Stimulated activated CD8-positive, alpha-beta memory T cell treated with anti-CD3 and anti-CD28 coated beads, Interleukin-7, amount 100 ng/mL, for 48 hours (primary cell): ENCODE results near the gene RAD51B.

Source experiments
- DNase-seq, 2 donors: peaks; one replicate each; pipeline ENCODE4 v3.0.0-alpha.2; 2020; ENCODE audit warnings: low read depth in 1 of 2; ENCODE audit errors: extremely low read depth in 1 of 2

RAD51B gene

GRCh38 chr14:68574461-68574860 is 754.9 kb downstream of the RAD51B start:
- no peak for DNase-seq

DNA sequence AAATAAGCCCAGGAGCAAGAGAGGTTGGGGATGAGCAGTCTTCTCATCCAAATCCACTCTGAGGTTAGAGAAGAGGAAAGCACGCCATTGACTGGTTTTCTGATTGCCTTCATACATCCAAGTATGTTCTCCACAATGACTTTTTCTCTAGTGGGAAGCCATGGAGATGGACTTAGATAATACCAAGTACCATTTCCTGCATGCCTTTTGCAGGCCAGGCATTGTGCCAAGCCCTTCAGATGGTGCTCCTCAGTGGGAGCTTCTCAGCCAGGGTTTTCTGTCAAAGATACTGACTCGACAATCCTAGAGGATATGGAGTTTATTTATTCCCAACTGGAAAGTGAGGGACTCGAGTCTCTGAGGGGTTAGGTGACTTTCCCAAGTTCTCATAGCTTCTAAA is 755.3 kb downstream of the RAD51B start:
- DNase-seq, result no peak

GRCh38 chr14:68575426-68575825 is 755.8 kb downstream of the RAD51B start:
- DNase-seq, result no peak

GRCh38 chr14:68576031-68576430 is 756.5 kb downstream of the RAD51B start:
- DNase-seq, result no peak

DNA sequence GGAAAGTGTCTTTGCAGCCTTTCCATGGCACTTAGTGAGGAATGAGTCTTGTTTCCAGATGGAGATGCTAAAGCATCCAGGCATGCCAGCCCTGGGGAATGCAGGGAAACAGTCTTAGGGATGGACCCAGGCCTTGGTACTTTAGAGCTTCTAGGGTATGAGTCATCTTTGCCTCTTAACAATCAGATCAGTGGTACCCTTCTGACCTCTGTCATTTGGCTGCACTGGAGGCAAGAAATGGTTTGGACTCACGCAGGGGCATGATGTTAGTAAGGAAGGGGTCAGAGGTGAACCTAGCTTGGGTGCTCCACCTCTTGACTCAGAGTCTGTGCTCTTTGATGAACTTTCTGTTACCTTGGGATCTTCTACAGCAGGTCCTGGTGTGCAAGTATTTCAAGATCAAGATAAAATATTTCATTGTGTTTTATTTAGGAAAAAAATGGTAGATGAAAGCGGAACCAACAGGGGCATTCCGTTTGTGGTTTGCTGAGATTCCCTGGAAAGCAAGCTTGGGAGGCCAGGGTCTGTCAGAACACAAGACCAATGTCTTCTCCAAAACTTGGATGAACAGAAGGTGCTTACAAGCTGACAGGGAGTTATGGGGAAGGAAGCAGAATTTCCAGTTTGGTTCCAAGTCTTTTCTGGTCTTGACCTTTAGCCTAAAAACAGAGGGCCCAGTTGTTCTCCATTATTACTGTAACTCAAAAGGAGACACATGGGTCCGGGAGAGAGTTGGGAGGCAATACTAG is 757.1 kb downstream of the RAD51B start:
- no peak for DNase-seq

DNA sequence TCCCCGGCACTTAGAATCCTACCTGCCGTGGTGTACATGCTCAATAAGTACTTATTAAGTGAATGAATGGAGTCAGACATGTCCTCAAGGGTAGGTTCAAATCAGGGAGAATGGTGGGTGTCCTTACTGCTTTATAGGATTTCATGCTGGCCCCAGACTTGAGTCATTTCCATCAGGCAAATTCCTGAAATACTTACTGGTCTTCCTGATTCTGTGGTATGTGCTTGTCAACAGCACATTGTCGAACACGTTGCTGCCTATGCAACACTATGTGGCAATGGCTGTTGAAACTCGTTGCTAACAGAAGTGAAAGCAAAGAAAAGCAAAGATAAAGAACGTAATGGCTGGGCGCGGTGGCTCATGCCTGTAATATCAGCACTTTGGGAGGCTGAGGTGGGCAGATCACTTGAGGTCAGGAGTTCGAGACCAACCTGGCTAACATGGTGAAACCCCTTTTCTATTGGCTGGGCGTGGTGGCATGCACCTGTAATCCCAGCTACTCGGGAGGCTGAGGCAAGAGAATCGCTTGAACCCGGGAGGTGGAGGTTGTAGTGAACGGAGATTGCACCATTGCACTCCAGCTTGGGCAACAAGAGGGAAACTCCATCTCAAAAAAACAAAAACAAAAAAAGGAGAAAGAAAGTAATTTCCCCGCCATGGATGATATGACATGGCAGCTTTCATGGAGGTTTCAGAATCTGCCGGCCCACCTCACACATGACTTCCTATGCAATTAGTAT is 758.4 kb downstream of the RAD51B start:
- no peak for DNase-seq

- DNase-seq, result no peak
Measured at GRCh38 chr14:68578597-68578996, 759.0 kb downstream of the RAD51B start.

DNA sequence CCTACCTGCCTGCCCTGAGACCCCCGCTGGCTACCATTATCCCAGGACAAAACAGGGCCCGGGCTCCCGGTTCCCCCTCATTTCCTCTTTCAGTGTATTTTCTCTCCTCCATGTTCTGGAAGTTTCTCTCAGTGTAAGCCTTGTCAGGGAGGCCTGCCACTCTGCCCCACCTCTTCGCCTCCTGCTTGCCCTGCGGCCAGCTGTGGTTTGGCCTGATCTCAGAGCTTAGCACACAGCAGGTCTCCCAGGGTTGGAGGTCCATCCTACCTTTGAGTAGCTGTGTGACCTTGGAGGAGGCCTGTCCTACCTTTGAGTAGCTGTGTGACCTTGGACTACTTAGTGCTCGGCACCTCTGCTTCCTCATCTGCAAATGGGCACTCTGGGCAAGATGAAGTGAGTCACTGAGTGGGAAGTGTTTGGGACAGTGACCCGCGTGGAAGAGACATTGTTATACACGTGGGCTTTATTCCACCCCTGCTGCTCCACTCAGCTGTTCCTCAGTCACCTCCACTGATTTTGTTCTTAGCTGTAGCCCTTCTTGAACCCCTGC is 760.6 kb downstream of the RAD51B start:
- no peak for DNase-seq

GRCh38 chr14:68580671-68581070 is 761.1 kb downstream of the RAD51B start:
- DNase-seq, result no peak

- DNase-seq, result no peak
Measured at GRCh38 chr14:68583548-68584280, 764.1 kb downstream of the RAD51B start.

DNA sequence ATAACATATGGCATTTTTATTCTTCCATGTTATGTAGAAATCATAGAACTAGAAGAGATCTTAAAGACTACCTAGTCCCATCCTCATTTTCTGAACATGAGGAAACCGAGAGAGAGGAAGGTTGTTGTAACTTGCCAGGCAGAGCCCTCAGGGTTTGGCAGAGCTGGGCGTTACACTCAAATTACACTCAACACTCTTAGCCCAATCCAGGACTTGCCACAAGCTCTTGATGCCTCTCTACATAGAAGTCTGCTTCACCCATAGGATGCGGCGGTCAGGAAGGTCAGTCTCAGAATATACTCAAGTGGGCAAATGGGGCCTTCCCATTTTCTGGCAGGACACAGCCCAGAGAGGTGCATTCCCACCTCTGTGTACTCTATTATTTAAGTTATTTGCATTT is 765.2 kb downstream of the RAD51B start:
- no peak for DNase-seq

DNA sequence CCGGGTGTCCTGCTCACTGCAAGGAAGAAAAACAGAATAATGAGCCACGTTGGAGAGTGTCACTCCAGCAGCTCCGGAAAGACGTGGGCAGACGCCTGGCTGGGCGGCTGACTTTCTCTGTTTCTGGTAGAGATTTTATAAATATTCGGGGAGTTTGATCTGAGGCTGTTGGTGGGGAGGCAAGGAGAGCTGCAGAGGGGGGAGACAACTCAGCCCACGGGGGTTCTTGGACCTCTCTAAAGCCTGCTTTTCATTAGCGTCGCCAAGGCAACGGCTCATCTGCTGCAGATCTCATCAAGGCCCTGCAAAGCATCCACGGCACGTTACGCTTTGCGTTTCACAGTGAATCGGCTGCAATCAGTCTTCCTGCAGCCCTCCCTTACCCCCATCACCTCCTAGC is 766.1 kb downstream of the RAD51B start:
- no peak for DNase-seq

DNA sequence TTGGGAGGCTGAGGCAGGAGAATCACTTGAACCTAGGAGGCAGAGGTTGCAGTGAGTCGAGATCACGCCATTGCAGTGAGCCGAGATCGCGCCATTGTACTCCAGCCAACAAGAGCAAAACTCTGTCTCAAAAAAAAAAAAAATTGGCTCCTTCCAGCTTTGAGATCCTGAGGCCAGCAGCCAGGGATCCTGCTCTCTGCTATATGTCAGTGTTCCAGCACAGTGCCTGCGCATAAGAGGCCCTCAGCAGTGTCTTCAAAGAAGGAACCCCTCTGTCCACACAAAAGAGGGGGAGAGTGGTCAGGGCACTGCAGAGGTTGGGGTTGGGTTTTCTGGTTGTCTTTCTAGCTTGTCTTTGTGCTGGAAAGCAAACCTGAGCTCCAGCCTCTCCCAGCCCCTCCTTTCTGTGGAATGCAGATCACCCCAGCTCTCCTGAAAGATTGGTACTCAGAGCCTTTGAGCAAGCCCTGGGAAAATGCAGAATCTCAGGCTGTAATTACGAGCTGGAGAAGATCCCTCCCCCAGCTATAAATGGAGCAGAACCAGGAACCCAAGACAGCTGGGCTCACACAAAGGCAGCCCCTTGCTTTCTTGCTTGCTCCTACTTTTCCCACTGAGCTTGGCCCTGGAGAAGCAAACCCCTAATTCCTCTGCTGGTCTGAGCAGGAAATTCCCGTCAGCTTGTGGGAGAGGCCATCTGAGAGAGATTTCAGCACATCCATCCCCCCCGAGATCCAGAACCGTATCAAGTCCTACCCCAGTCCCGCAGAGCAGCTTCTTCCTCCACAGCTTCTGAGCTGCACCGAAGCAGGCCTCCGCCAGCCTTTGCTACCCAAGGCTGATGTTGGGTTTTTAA is 767.5 kb downstream of the RAD51B start:
- no peak for DNase-seq

DNA sequence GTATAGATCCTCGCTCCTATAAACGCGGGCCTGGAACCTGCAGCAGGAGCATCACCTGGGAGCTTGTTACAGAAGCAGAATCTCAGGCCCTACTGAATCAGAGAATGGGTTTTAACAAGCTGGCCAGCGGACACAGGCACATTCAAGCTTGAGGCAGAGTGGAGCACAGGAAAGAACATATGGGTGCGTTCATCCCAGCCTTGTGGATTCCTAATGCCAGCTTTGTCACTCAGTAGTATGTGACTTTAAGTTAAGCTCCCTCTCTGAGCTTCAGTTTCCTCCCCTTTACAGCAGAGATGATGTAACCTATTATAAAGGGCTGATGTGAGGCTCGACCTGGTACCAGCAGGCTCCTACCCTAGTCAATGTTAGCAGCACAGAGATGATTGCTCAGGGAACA is 768.4 kb downstream of the RAD51B start:
- no peak for DNase-seq

DNA sequence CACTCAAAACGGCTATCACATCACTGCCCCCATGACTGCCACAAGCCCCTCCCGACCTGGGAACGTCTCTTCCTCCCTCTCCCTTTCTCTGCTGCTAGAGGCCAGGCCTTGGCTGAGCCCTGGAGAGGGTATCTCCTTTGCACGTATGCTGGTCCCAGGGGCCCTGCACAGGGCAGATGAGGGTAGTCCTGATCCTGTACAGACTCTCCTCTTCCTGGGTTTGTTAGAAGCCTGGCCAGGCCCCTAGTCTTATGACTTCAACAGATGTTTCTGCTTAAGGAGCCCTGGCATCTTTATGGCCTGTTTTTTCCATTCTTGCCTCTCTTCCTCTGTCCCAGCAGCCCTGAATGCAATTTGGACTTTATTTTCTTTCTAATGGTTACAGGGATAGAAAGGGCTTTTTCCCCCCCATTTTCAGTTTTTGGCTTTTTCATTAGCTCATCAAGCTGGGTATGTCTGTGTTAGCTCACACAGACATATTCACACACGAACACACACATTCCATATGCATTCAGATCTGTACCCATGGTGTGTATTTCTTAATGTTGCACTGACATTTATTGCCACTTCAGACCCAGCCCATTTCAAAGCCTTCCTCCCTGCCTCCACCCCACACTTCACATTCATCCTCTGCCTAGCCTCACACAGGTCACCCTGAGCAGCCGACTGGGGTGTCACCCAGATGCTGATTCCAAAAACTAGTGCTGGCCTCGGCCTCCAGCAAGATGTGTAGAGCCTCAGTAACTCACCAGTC is 770.0 kb downstream of the RAD51B start:
- no peak for DNase-seq

DNA sequence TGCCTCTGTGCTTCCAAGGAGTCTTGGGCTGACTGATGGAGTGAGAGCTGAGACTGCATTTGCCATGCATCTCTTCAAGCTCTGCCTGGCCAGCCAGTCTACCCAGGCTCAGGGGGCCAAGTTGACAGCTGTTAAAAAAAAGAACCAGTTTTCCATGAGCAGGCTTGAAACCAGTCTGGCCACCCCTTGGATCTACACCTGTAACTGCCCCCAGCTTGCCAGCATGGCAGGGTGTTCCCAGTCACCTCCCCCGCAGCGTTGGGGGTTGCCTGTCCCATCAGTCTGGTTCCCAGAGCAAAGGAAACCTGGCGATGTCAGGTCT is 770.6 kb downstream of the RAD51B start:
- no peak for DNase-seq

DNA sequence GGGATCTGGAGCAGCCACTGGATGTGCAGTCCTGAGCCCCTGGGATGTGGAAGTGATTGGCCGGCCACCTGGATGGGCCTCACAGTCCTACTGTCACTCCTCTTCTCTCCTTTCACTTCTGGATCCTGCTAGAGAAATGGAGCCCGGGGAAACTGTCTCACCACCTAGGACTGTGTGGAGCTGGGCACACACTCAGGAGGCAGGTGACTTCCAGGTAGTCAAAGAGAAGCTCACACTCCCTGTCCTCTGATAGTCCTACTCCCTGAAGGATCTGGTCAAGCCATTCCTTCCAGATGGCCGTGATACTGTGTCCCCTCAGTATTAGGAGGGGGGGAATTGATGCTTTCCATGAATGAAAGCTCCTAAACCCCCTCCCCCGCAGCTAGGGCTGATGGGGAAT is 772.2 kb downstream of the RAD51B start:
- no peak for DNase-seq

GRCh38 chr14:68592948-68593556 is 773.5 kb downstream of the RAD51B start:
- DNase-seq, result no peak

DNA sequence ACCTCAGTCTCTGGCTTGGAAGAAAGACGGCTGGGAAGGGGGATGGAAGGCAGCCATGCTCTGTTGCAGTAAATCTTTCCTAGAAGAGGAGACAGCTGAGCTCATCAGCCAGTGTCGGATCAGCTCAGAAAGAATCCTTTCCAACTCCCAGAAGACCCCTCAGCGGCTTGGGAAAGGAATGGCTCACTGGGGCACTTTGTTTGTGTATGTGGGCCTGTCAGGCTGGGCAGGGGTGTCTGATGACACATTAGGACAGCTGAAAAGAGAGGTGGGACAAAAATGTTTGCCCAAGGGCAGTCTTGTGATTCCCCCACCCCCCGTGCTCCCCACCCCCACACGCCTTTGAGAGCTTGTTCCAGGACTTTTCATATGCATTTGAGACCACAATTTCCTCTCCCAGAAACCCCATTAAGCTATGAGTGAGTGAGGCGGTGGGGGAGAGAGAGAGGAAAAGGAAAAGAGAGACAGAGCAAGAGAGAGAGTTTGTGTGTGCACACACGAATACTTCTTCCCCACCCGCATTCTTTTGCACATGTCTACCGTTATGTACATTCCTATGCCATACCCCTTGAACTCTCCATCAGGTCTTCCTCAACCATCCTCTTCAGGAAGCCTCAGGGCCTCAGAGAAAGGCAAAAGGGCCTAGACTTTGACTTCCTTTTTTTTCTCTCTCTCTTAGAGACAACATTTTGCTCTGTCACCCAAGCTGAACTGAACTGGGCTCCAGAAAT is 774.4 kb downstream of the RAD51B start:
- no peak for DNase-seq
